Right lobe of liver (tissue), 6 donors: ENCODE data around the gene ATRNL1. TPM values are rescaled to one million over a fixed set of nuclear protein-coding genes. Genes with fewer than 3 reads are reported as not detected.

Experiments used
- ATAC-seq, 4 donors: fragments of 200-7000 bp; cut with Tn5 transposase; one replicate each; pipeline ENCODE4 v1.9.1; 2020; ENCODE audit warnings: mild to moderate bottlenecking in 4 of 4, moderate library complexity in 4 of 4
- DNase-seq, 3 donors: peaks; one replicate each; pipeline ENCODE4 v3.0.0-alpha.2; 2020
- H3K27ac ChIP-seq, 3 donors: fragments of 200-600 bp; one replicate each; pipeline ENCODE4 v1.8.0; 2022
- H3K27me3 ChIP-seq, 2 donors: fragments of 200-600 bp; one replicate each; pipeline ENCODE4 v1.8.0; 2022
- H3K36me3 ChIP-seq, 4 donors: fragments of 200-600 bp; sonication (generic) in 1 of 4; one replicate each; pipeline versions ENCODE4 v1.5.1 to v1.8.0; 2017 to 2022; ENCODE audit warnings: control low read depth in 1 of 4
- H3K4me1 ChIP-seq, 4 donors: fragments of 200-600 bp; sonication (generic) in 1 of 4; one replicate each; pipeline versions ENCODE4 v1.5.1 to v1.8.0; 2017 to 2022; ENCODE audit warnings: control low read depth in 1 of 4
- H3K4me3 ChIP-seq, 3 donors: fragments of 200-600 bp; one replicate each; pipeline ENCODE4 v1.8.0; 2022
- H3K9me3 ChIP-seq, 4 donors: fragments of 200-600 bp; sonication (generic) in 1 of 4; one replicate each; pipeline versions ENCODE4 v1.5.1 to v1.8.0; 2017 to 2022; ENCODE audit warnings: control low read depth in 1 of 4
- POLR2A ChIP-seq: fragments of 450-650 bp; IDR thresholded peaks from one replicate; pipeline ENCODE4 v1.6.1; 2017; ENCODE audit warnings: antibody characterized with exemption, mild to moderate bottlenecking
- WGBS: methylation state at CpG from one replicate; pipeline ENCODE4 v1.1.6; 2018; ENCODE audit warnings: low coverage, low lambda C conversion rate; ENCODE audit not compliant: insufficient coverage; ENCODE audit errors: missing lambda C conversion rate; 5-methylcytosine and 5-hydroxymethylcytosine counted together
- intact Hi-C, 2 donors: fragments of 100-400 bp; cut with DNase I; formaldehyde crosslinking; loops; one replicate each; pipeline versions ENCODE4 v1.11.2 to v1.14.1; 2022
- total RNA-seq, 6 experiments: library from RNA; depleted of rRNA in 2 of 6; stranded (reverse); fragments of >200 nt in 2 of 6; fragmentation: NEBNext Ultra II Directional in 3 of 6; extraction: Animal tissue kit (Norgen Biotek cat#: 25700) in 3 of 6; gene quantifications; one replicate each; pipeline versions ENCODE4 v1.1.0 to v1.2.4, GENCODE V29; 2016 to 2023
- TF ChIP-seq, protein P1 (sequence below), 4 donors: fragments of 200-600 bp in 3 of 4; fragments of 450-650 bp in 1 of 4; IDR thresholded peaks; one replicate each; pipeline versions ENCODE4 v1.5.1 to v1.8.0; 2016 to 2022; ENCODE audit warnings: antibody characterized with exemption in 4 of 4, mild to moderate bottlenecking in 2 of 4
- donor health status: DM: no; HTN: yes; CAD: no.
- donor health status: DM: no; HTN: no; CAD: no.
- donor health status: DM: no; HTN: no; CAD: no.
- donor health status: DM: no; HTN: yes; CAD: no.
- donor health status: DM: no; HTN: yes; CAD: no.

The ATRNL1 gene
- total RNA-seq, 6 experiments from 2014 or later: 0.81 to 5.3 (median 2.6) TPM

DNA sequence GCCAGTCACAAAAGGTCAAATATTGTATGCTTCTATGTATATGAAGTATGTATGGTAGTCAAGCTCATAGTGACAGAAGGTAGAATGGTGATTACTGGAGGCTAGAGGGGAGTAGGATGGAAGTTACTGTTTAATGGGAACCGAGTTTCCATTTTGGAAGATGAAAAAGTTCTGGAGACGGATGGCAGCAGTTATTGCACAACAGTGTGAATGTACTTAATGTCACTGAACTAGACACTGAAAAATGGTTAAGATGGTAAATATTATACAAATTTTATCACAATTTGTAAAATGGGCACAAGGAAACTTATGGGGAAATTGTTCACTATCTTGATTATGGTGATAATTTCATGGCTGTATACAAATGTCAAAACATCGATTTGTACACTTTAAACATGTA is 895.2 kb downstream of the ATRNL1 start:
- ATAC-seq (no peak), DNase-seq (no peak)
- no peak overlapping the region for H3K4me3 ChIP-seq
- H3K4me1 ChIP-seq: no peaks in the 10 kb centered on the region
- H3K36me3 ChIP-seq: no peaks in the 10 kb centered on the region
- 87% methylated on average over 3 of the region's 3 CpGs for WGBS
- TF ChIP-seq POLR2A: no peak
- TF ChIP-seq, protein P1, sequence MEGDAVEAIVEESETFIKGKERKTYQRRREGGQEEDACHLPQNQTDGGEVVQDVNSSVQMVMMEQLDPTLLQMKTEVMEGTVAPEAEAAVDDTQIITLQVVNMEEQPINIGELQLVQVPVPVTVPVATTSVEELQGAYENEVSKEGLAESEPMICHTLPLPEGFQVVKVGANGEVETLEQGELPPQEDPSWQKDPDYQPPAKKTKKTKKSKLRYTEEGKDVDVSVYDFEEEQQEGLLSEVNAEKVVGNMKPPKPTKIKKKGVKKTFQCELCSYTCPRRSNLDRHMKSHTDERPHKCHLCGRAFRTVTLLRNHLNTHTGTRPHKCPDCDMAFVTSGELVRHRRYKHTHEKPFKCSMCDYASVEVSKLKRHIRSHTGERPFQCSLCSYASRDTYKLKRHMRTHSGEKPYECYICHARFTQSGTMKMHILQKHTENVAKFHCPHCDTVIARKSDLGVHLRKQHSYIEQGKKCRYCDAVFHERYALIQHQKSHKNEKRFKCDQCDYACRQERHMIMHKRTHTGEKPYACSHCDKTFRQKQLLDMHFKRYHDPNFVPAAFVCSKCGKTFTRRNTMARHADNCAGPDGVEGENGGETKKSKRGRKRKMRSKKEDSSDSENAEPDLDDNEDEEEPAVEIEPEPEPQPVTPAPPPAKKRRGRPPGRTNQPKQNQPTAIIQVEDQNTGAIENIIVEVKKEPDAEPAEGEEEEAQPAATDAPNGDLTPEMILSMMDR (IDR thresholded peaks at IDR 0.05): no peak
- no peaks in the 10 kb centered on the region for H3K27me3 ChIP-seq
- intact Hi-C loops: no loop called here
- no peaks in the 10 kb centered on the region for H3K9me3 ChIP-seq
- no peak overlapping the region for H3K27ac ChIP-seq

DNA sequence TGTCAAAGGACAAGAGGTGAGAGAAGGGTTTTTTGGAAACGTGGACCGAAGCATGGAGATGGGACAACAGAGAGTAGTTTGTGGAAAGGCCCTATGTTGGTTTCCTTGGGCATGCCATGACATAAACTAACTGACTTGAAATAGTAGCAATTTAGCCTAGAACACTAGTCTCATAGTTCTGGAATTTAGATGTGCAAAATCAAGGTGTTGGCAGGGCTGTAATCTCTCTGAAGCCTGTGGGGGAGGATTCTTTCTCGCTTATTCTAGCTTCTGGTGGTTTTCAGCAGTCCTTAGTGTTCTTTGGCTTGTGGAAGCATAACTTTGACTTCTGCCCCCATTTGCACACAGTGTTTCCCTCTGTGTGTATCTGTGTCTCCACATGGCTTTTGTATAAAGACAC is 896.5 kb downstream of the ATRNL1 start:
- Histone ChIP-seq H3K36me3 (no peaks in the 10 kb centered on the region), H3K4me1 (no peaks in the 10 kb centered on the region), H3K27ac (no peak overlapping the region), H3K4me3 (no peak overlapping the region), H3K27me3 (no peaks in the 10 kb centered on the region), H3K9me3 (no peaks in the 10 kb centered on the region)
- DNase-seq (no peak), ATAC-seq (no peak)
- WGBS: 87% methylated on average over 3 of the region's 3 CpGs
- intact Hi-C loops: no loop called here
- TF ChIP-seq POLR2A: no peak
- TF ChIP-seq, protein P1 (IDR thresholded peaks at IDR 0.05): no peak

DNA sequence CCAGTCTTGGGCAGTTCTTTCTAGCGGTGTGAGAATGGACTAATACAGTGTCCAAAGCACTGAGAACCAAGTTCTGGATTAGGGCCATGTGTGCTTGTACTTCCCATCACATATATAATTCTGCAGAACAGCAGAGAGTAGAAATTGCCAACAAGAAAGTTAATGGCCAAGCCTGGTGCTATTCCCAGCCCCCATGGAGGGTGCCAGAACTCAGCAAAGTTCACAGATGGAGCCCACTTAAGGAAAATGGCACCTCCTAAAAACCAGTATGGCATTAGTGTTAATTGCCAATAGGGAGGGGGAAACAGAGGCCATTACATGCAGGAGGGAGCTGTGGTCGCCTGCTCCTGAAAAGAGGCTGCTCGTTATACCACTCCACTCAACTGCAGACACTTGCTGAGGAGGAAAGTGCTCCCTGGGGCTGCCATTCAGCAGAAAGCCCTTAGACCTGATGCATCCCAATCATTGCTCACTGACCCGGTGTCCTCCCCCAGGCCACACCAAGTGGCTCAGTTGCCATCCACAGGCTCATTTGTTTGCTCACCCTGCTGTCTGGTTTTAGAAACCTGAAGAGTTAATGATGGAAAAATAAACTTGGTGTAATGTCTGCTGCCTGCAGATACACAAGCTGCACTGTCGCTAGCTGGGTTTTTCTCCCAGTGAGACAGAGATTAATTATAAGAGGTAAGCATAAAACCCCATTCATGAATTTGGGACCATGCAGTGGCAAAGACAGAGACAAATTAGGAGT is 899.2 kb downstream of the ATRNL1 start:
- intact Hi-C loops: no loop called here
- no peak overlapping the region for H3K4me3 ChIP-seq
- no peak for TF ChIP-seq POLR2A
- TF ChIP-seq, protein P1 (IDR thresholded peaks at IDR 0.05): no peak
- WGBS: 51% methylated on average over 4 of the region's 5 CpGs
- H3K9me3 ChIP-seq: no peaks in the 10 kb centered on the region
- no peaks in the 10 kb centered on the region for H3K27me3 ChIP-seq
- no peak for ATAC-seq
- H3K36me3 ChIP-seq: no peaks in the 10 kb centered on the region
- no peak overlapping the region for H3K27ac ChIP-seq
- H3K4me1 ChIP-seq: no peaks in the 10 kb centered on the region
- DNase-seq: no peak

DNA sequence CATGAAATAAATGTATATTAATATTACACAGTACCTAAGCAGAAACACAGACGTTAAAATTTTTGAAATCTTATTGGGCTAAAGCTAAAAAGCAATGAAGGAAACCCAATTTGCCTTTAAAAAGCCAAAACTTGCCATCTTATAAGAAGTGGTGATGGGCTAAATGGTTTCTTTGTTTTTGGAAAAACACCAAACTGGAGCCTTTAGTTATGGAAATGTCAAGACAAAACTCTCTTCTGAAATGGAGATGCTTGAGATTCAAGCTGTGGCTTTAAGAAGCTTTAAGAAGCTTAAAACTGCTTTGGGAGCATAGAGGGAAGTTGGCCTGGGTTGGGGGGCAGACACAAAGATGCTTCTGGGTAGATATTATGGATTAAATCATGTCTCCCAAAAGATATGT is 902.9 kb downstream of the ATRNL1 start:
- Histone ChIP-seq H3K9me3 (no peaks in the 10 kb centered on the region), H3K4me3 (no peak overlapping the region), H3K4me1 (peaks cover 0 to 16% (median 7%) of the 10 kb centered on the region in 4 donors), H3K27me3 (no peaks in the 10 kb centered on the region), H3K36me3 (no peaks in the 10 kb centered on the region), H3K27ac (no peak overlapping the region)
- ATAC-seq (no peak), DNase-seq (no peak)
- WGBS: 57% methylated on average over 1 of the region's 1 CpG
- intact Hi-C loops: no loop called here
- TF ChIP-seq, protein P1 (IDR thresholded peaks at IDR 0.05): no peak
